GM20000 (cell line): ENCODE data around the gene KLHDC9.
A peak's percentile ranks its signal among the peaks of the same experiment; 100 is the strongest.

Experiments
- DNase-seq: peaks from one replicate; pipeline ENCODE4 v3.0.0; 2012; ENCODE audit warnings: low spot score
- TF ChIP-seq, protein P1 (sequence below): IDR thresholded peaks from 2 replicates; pipeline ENCODE4 v1.5.1; 2012; ENCODE audit warnings: mild to moderate bottlenecking, control low read depth; ENCODE audit errors: extremely low read depth, missing control alignments

KLHDC9 gene

DNA sequence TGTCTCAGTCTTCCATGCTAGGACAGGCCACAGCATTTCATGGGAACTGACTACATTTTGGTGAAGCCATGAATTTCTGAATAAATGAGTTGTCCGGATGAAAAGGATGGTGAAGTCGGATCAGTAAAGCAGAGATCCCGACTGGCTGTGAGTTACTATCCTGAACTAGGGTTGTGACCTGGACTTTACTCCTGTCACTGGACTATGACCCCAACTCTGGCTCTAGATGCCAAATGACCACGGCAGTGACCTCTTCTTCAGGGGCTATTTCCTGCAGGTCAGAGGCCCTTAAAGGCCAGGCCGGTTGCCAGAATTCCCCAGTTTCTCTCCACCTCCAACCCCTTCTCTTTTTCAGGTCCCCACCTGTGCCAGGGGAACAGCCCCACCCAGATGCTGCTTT is 7.1 kb upstream of the KLHDC9 start:
- TF ChIP-seq, protein P1, sequence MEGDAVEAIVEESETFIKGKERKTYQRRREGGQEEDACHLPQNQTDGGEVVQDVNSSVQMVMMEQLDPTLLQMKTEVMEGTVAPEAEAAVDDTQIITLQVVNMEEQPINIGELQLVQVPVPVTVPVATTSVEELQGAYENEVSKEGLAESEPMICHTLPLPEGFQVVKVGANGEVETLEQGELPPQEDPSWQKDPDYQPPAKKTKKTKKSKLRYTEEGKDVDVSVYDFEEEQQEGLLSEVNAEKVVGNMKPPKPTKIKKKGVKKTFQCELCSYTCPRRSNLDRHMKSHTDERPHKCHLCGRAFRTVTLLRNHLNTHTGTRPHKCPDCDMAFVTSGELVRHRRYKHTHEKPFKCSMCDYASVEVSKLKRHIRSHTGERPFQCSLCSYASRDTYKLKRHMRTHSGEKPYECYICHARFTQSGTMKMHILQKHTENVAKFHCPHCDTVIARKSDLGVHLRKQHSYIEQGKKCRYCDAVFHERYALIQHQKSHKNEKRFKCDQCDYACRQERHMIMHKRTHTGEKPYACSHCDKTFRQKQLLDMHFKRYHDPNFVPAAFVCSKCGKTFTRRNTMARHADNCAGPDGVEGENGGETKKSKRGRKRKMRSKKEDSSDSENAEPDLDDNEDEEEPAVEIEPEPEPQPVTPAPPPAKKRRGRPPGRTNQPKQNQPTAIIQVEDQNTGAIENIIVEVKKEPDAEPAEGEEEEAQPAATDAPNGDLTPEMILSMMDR = no peak
- DNase-seq = no peak

DNA sequence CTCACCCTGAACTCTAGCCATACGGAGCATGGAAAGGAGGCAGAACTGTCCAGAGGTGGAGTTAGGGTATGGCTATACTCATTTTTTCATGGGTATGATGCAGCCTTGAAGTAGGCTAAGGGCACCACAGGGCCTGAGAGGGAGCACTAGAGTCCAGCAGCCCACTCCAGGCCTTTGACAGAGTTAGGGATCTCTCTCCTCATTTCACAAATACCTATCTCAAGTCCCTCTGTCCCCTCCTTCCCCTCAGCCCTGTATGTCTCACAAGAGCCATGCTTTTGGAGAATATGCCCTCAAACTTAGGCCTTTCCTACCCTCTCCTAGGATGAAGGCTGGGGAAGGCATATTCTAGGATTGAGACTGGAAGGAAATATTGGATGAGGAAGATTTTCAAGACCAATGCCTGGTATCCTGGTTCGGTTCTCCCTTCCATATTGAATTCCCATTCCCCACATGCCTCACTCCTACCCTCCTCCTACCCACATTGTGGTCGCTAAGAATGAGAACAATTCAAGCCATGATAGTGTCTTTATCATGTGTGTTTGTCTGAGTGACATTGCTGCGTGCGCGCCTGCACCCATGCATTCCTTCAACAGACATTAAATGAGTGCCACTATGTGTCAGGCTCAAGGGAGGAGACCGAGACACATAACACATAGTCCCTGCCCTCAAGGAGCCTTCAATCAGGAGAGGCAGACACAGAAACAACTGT is 6.2 kb upstream of the KLHDC9 start:
- no peak for DNase-seq
- TF ChIP-seq, protein P1 = no peak

DNA sequence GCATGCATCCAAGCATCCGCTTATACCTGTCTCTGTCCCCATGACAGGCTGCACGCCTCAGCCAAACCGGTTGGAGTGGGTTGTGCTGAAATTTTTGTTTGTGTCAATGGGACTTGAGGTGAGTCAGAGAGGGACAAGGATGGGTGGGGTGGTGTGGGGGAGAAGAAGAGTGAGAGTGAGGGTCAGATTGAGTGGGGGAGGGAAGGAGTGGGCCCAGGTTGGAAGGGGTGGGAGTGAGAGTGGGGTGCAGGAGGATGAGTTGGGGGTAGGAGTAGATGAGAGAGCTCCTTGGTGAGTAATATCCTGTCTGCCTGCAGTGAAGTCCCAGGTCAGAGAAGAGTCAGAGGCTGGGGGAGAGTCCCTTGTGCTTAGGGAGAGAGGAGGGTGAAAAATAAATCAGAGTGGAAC is 5.5 kb upstream of the KLHDC9 start:
- TF ChIP-seq, protein P1 = no peak
- DNase-seq = peak; percentile 68

DNA sequence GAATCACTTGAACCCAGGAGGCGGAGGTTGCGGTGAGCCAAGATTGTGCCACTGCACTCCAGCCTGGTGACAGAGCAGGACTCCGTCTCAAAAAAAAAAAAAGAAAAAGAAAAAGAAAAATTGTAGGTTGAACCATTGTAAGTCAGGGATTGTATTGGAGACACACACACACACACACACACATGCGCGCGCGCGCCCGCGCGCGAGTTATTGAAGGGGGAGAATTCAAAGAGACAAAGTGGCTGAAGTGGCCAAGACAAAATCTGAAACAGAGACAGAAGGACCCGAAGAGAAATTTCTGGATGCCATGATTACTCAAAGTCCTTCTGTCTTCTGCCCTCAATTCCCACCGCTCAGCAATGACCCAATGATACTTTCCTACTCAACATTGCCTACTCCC is 3.7 kb upstream of the KLHDC9 start:
- TF ChIP-seq, protein P1 = no peak
- DNase-seq = no peak

DNA sequence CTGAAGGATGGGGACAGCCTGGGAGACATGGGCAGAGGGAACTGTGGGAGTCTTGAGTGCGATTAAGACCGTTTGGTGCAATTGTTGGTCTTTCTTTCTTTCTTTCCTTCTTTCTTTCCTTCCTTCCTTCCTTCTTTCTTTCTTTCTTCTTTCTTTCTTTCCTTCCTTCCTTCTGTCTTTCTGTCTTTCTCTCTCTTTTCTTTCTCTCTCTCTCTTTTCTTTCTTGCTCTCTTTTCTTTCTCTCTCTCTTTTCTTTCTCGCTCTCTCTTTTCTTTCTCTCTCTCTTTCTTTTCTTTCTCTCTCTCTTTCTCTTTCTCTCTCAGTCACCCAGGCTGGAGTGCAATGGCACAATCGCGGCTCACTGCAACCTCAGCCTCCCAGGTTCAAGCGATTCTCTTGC is 2.9 kb upstream of the KLHDC9 start:
- TF ChIP-seq, protein P1 = no peak
- DNase-seq = no peak

DNA sequence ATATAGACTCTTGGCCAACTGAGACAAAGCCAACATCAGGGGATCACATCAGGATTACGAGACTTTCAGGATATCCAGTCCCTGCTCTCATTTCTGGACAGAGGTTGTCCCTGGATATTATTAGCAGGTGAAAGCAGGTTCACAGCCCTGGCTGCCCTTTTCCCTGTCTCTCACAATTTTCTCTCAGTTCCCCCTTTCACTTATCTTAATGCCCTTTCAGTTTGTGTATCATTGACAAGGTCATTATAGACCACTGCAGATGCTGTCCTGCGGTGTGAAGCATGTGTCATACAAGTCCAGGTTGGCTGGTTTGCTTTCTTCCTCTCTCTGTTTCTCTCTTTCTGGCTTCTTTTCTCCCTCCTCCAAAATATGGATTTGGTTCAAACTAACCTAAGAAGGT is 2.1 kb upstream of the KLHDC9 start:
- DNase-seq = peak; percentile 80

DNA sequence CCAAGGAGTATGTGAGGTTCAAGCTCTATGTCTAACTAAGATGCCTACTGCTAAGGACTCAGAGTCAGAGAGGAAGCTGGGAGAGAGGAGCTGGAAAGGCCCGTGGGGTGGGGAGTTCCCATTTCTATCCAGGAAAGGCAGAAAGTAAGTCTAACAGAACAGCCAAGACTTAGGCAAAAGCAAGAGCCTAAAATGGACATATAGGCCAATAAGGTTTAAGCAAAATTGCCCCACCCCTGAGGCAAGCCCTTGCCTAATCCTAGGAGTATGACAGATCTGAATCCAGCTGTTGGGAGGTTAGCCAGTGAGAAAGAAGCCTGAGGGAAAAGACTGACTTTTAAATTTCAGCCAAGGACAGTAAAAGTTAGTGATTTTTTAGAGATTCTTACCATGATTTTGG is 1.6 kb upstream of the KLHDC9 start:
- TF ChIP-seq, protein P1 = no peak
- no peak for DNase-seq

More for the DNA sequence above, 2.1 kb upstream of the KLHDC9 start:
- TF ChIP-seq, protein P1 = no peak
